Measurements from ENCODE around the gene CA4.

- TF ChIP-seq CTCF (conservative IDR thresholded peaks at IDR 0.05; ENCODE audit: low read length) (no peak), EZH2phosphoT487 (IDR thresholded peaks at IDR 0.05; ENCODE audit: borderline replicate concordance, low read depth, low read length) (no peak)
Measured at GRCh38 chr17:60103957-60104356, 45.8 kb upstream of the CA4 start.

Data from OCI-LY7 (cell line).